AML-193 (cell line): Measurements from ENCODE around the gene DCUN1D3.
"Not testable (repeated sequence)": the region's sequence is repeated elsewhere in the genome, so short reads cannot be mapped to it uniquely, and the experiment has no call there.

ENCODE experiments used
- DNase-seq, 2 experiments: peaks; one replicate each; lab custom pipeline; 2025; lab: John Stamatoyannopoulos, UW

The DCUN1D3 gene

GRCh38 chr16:20862162-20862960, 37.8 kb downstream of the DCUN1D3 start:
- no peak for DNase-seq

GRCh38 chr16:20860995-20861394, 39.2 kb downstream of the DCUN1D3 start:
- DNase-seq: not testable (repeated sequence)

- DNase-seq: no peak
These were observed 39.8 kb downstream of the DCUN1D3 start for GRCh38 chr16:20860361-20860760.

GRCh38 chr16:20859699-20860098, 40.5 kb downstream of the DCUN1D3 start:
- no peak for DNase-seq

- no peak for DNase-seq
These were observed 40.9 kb downstream of the DCUN1D3 start for GRCh38 chr16:20859229-20859628.

- DNase-seq: no peak
These were observed 42.9 kb downstream of the DCUN1D3 start for GRCh38 chr16:20857281-20857680.

- DNase-seq: no peak
These were observed 45.2 kb downstream of the DCUN1D3 start for GRCh38 chr16:20854963-20855362.

- no peak for DNase-seq
These were observed 46.1 kb downstream of the DCUN1D3 start for GRCh38 chr16:20853981-20854620.

- no peak for DNase-seq
These were observed 47.0 kb downstream of the DCUN1D3 start for GRCh38 chr16:20853143-20853542.

- no peak for DNase-seq
These were observed 48.6 kb downstream of the DCUN1D3 start for GRCh38 chr16:20851601-20852000.

- DNase-seq: no peak
These were observed 49.2 kb downstream of the DCUN1D3 start for GRCh38 chr16:20850981-20851380.

- peak; percentile 53 to 66 for DNase-seq
These were observed 50.4 kb downstream of the DCUN1D3 start for GRCh38 chr16:20849589-20850390.

GRCh38 chr16:20847550-20847949, 52.6 kb downstream of the DCUN1D3 start:
- DNase-seq: no peak

- no peak for DNase-seq
These were observed 53.6 kb downstream of the DCUN1D3 start for GRCh38 chr16:20846551-20846950.

- no peak for DNase-seq
These were observed 54.1 kb downstream of the DCUN1D3 start for GRCh38 chr16:20846030-20846429.

GRCh38 chr16:20844588-20844987, 55.6 kb downstream of the DCUN1D3 start:
- peak; percentile 10 to 12 for DNase-seq

GRCh38 chr16:20844054-20844453, 56.1 kb downstream of the DCUN1D3 start:
- DNase-seq: no peak

- no peak for DNase-seq
These were observed 60.7 kb downstream of the DCUN1D3 start for GRCh38 chr16:20839504-20839903.

GRCh38 chr16:20838240-20838639, 61.9 kb downstream of the DCUN1D3 start:
- no peak for DNase-seq

- no peak for DNase-seq
These were observed 67.1 kb downstream of the DCUN1D3 start for GRCh38 chr16:20833086-20833485.

- DNase-seq: no peak
These were observed 69.8 kb downstream of the DCUN1D3 start for GRCh38 chr16:20830372-20830771.

GRCh38 chr16:20829536-20829935, 70.6 kb downstream of the DCUN1D3 start:
- no peak for DNase-seq
